ENCODE measurements around the gene ETV5. TPM values are rescaled to one million over a fixed set of nuclear protein-coding genes. Genes with fewer than 3 reads are reported as not detected.

ETV5 gene
- total and polyA plus RNA-seq, 2 donors (not counting 3 experiments of a cell fraction or from before 2014, with no cell fraction given), result 8.8 to 40.9 TPM

DNA sequence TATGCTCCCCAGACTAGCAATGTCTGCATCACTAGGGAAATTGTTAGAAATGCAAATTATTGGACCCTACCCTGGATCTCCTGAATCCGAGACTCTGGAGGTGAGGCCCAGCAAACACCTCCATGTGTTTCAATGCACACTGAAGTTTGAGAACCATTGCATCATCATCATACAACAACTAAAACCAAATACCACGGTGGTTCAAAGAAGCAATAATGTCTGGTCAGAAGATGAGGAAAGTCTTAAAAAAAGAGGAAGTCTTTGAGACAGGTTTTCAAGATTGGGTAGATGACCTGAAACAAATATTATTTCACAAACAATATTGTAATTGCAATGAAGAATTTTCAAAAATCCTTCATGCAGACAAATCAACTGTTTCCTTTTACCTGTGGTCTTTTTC is 110.8 kb downstream of the ETV5 start:
- Histone ChIP-seq H3K27me3 (ENCODE audit: control insufficient read depth in 2 of 2, insufficient read depth in 2 of 2, low read length in 2 of 2) (peaks cover 2% of the 10 kb centered on the region in 2 experiments), H3K27ac (ENCODE audit: insufficient read depth, low read depth, low read length) (no peak overlapping the region), H4K20me1 (replicated peaks; ENCODE audit: control insufficient read depth, extremely low read depth, insufficient read depth, low read length) (no peaks in the 10 kb centered on the region), H3K4me2 (ENCODE audit: insufficient read depth, low read length) (no peak overlapping the region), H3K9me1 (replicated peaks; ENCODE audit: control insufficient read depth, extremely low read depth, insufficient read depth, low read length) (no peaks in the 10 kb centered on the region), H3K4me3 (replicated peaks in 1 of 3; ENCODE audit: insufficient read depth in 1 of 3, low read depth in 1 of 3, low read length in 3 of 3) (no peak overlapping the region), H3K4me1 (ENCODE audit: control insufficient read depth, extremely low read depth, insufficient read depth, low read length) (no peaks in the 10 kb centered on the region), H3K9me3 (replicated peaks; ENCODE audit: control insufficient read depth, insufficient read depth, low read length) (no peaks in the 10 kb centered on the region), H3K79me2 (ENCODE audit: control insufficient read depth, insufficient read depth, low read length) (no peaks in the 10 kb centered on the region), H3K36me3 (ENCODE audit: control insufficient read depth in 2 of 2, extremely low read depth in 1 of 2, insufficient read depth in 2 of 2, low read length in 2 of 2) (no peaks in the 10 kb centered on the region), H2AFZ (ENCODE audit: low read depth, low read length) (no peak overlapping the region), H3K9ac (replicated peaks; ENCODE audit: extremely low read depth, insufficient read depth, low read length) (no peak overlapping the region)
- DNase-seq (ENCODE audit: low read depth, low spot score) (no peak), FAIRE-seq (no peak)
- dilution Hi-C loops (cut with MboI; ENCODE audit: extremely low pct_ligation_motif_present, low sequenced_read_pairs), result no loop called here
- TF ChIP-seq JUN (IDR thresholded peaks at IDR 0.05; ENCODE audit: borderline replicate concordance, insufficient read depth, insufficient read length, low read depth) (no peak), POLR2AphosphoS5 (IDR thresholded peaks at IDR 0.05; ENCODE audit: insufficient read depth, low read depth, low read length) (no peak), FOS (IDR thresholded peaks at IDR 0.05; ENCODE audit: borderline replicate concordance, insufficient read depth, low read length) (no peak), POLR2A (IDR thresholded peaks at IDR 0.05; ENCODE audit: low read depth, low read length) (no peak)
- TF ChIP-seq, protein P1, sequence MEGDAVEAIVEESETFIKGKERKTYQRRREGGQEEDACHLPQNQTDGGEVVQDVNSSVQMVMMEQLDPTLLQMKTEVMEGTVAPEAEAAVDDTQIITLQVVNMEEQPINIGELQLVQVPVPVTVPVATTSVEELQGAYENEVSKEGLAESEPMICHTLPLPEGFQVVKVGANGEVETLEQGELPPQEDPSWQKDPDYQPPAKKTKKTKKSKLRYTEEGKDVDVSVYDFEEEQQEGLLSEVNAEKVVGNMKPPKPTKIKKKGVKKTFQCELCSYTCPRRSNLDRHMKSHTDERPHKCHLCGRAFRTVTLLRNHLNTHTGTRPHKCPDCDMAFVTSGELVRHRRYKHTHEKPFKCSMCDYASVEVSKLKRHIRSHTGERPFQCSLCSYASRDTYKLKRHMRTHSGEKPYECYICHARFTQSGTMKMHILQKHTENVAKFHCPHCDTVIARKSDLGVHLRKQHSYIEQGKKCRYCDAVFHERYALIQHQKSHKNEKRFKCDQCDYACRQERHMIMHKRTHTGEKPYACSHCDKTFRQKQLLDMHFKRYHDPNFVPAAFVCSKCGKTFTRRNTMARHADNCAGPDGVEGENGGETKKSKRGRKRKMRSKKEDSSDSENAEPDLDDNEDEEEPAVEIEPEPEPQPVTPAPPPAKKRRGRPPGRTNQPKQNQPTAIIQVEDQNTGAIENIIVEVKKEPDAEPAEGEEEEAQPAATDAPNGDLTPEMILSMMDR (IDR thresholded peaks at IDR 0.05; ENCODE audit: extremely low read depth in 1 of 2, insufficient read depth in 1 of 2, low read depth in 1 of 2, low read length in 2 of 2), result no peak
- ChIA-PET CTCF (no interaction called here), POLR2A (no interaction called here)
- no TSS peak for BruUV-seq (replicated peaks)
- intact Hi-C loops (cut with micrococcal nuclease), result loop anchor here (2.0 kb wide), 1 partner anchor 41 kb away; no protein-coding TSS in a partner anchor

DNA sequence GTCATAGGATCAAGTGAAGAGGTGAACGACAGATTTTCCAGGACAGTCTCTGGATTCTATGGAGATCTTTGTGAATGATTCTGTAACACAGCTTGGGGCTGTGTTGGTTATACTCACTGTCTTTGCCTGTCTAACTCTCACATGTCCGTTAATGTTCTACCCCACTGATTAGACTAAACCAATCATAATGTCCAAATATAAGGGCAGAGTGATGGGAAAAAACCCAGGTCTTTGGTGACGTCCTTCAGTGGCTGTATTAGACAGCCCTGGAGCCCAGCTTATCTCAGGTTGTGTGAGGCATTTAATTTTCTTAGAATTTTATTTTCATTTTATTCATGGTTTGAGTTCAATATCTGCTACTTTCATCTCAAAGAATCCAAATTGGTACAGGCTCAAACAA is 111.8 kb downstream of the ETV5 start:
- peaks cover 2% of the 10 kb centered on the region in 2 experiments for H3K27me3 ChIP-seq (ENCODE audit: control insufficient read depth in 2 of 2, insufficient read depth in 2 of 2, low read length in 2 of 2)
- TF ChIP-seq MYC (IDR thresholded peaks at IDR 0.05; ENCODE audit: low read depth, low read length), result no peak
- no peak for TF ChIP-seq POLR2AphosphoS5 (IDR thresholded peaks at IDR 0.05; ENCODE audit: insufficient read depth, low read depth, low read length)
- no peak for TF ChIP-seq POLR2A (IDR thresholded peaks at IDR 0.05; ENCODE audit: low read depth, low read length)
- no peak for TF ChIP-seq JUN (IDR thresholded peaks at IDR 0.05; ENCODE audit: borderline replicate concordance, insufficient read depth, insufficient read length, low read depth)
- no peak overlapping the region for H3K4me3 ChIP-seq (replicated peaks in 1 of 3; ENCODE audit: insufficient read depth in 1 of 3, low read depth in 1 of 3, low read length in 3 of 3)
- H3K9ac ChIP-seq (replicated peaks; ENCODE audit: extremely low read depth, insufficient read depth, low read length), result no peak overlapping the region
- no peaks in the 10 kb centered on the region for H3K9me3 ChIP-seq (replicated peaks; ENCODE audit: control insufficient read depth, insufficient read depth, low read length)
- no peaks in the 10 kb centered on the region for H3K4me1 ChIP-seq (ENCODE audit: control insufficient read depth, extremely low read depth, insufficient read depth, low read length)
- H3K9me1 ChIP-seq (replicated peaks; ENCODE audit: control insufficient read depth, extremely low read depth, insufficient read depth, low read length), result no peaks in the 10 kb centered on the region
- FAIRE-seq (no peak), DNase-seq (ENCODE audit: low read depth, low spot score) (no peak)
- dilution Hi-C loops (cut with MboI; ENCODE audit: extremely low pct_ligation_motif_present, low sequenced_read_pairs), result no loop called here
- ChIA-PET CTCF (interaction anchor here (1.4 kb wide), 1 partner anchor 14 kb away, joined by 7 read pairs; no protein-coding TSS in a partner anchor), POLR2A (no interaction called here)
- no peaks in the 10 kb centered on the region for H3K79me2 ChIP-seq (ENCODE audit: control insufficient read depth, insufficient read depth, low read length)
- intact Hi-C loops (cut with micrococcal nuclease), result no loop called here
- no peak overlapping the region for H3K27ac ChIP-seq (ENCODE audit: insufficient read depth, low read depth, low read length)
- BruUV-seq (replicated peaks), result no TSS peak
- no peaks in the 10 kb centered on the region for H4K20me1 ChIP-seq (replicated peaks; ENCODE audit: control insufficient read depth, extremely low read depth, insufficient read depth, low read length)
- H2AFZ ChIP-seq (ENCODE audit: low read depth, low read length), result no peak overlapping the region
- no peak overlapping the region for H3K4me2 ChIP-seq (ENCODE audit: insufficient read depth, low read length)
- no peaks in the 10 kb centered on the region for H3K36me3 ChIP-seq (ENCODE audit: control insufficient read depth in 2 of 2, extremely low read depth in 1 of 2, insufficient read depth in 2 of 2, low read length in 2 of 2)

Small RNA genes within 50 kb of the gene (small RNA-seq; reads per million reads assigned to genes)
- not detected for gene RF00017 (ENCODE audit: insufficient read depth, insufficient read length, low read depth, low replicate concordance)

Other genes with a start within 250 kb of the ETV5 start
- 199 and 214 TPM in 2 replicates for gene TRA2B, start 171.1 kb downstream of the ETV5 start, total RNA-seq
- 143 and 173 TPM in 2 replicates for gene TRA2B, start 171.1 kb downstream of the ETV5 start, polyA plus RNA-seq